Prostate gland (tissue), 2 donors: ENCODE measurements around the gene CFAP68. TPM values are rescaled to one million over a fixed set of nuclear protein-coding genes. Genes with fewer than 3 reads are reported as not detected.
"Not testable (repeated sequence)": the region's sequence is repeated elsewhere in the genome, so short reads cannot be mapped to it uniquely, and the experiment has no call there.

Source experiments
- DNase-seq: peaks from one replicate; pipeline ENCODE4 v3.0.0-alpha.2; 2019; ENCODE audit warnings: low spot score
- H3K27ac ChIP-seq, 2 donors: fragments of 200-600 bp; sonication (generic); 2 replicates each; pipeline ENCODE4 v1.5.1; 2017 to 2019
- H3K27me3 ChIP-seq: fragments of 200-600 bp; sonication (generic); replicated peaks from 2 replicates; pipeline ENCODE4 v1.5.1; 2019; ENCODE audit not compliant: insufficient read depth
- H3K36me3 ChIP-seq, 2 donors: fragments of 200-600 bp; sonication (generic); 1 replicate in 1 of 2; 2 replicates in 1 of 2; pipeline versions ENCODE4 v1.5.1 to v1.8.1; 2017 to 2019
- H3K4me1 ChIP-seq: fragments of 200-600 bp; sonication (generic); replicated peaks from 2 replicates; pipeline ENCODE4 v1.5.1; 2019
- H3K4me3 ChIP-seq, 2 donors: fragments of 200-600 bp; sonication (generic); 2 replicates each; pipeline ENCODE4 v1.5.1; 2017 to 2019
- H3K9me3 ChIP-seq: fragments of 200-600 bp; sonication (generic); 2 replicates; pipeline ENCODE4 v1.5.1; 2017
- POLR2A ChIP-seq: fragments of 450-650 bp; IDR thresholded peaks from one replicate; pipeline ENCODE4 v1.6.1; 2016; ENCODE audit warnings: antibody characterized with exemption, mild to moderate bottlenecking
- POLR2AphosphoS5 ChIP-seq: sonication (generic); formaldehyde crosslinking; IDR thresholded peaks from one replicate; pipeline ENCODE4 v1.6.1; 2017; ENCODE audit warnings: antibody characterized with exemption
- WGBS: methylation state at CpG from one replicate; pipeline ENCODE4 v1.1.5; 2018; 5-methylcytosine and 5-hydroxymethylcytosine counted together
- intact Hi-C: fragments of 100-400 bp; cut with DNase I; formaldehyde crosslinking; loops from one replicate; pipeline ENCODE4 v1.14.2; 2022
- small RNA-seq, 2 donors: library from RNA; depleted of rRNA; stranded (forward); fragments of <200 nt; gene quantifications; one replicate each; pipeline ENCODE3, GENCODE V24; 2016
- total RNA-seq, 2 donors: library from RNA; depleted of rRNA; stranded (reverse); fragments of >200 nt; gene quantifications; one replicate each; pipeline ENCODE4 v1.1.0, GENCODE V29; 2016
- TF ChIP-seq, protein P1 (sequence below), 4 experiments: fragments of 200-600 bp in 2 of 4; fragments of 450-650 bp in 2 of 4; sonication (generic) in 2 of 4; IDR thresholded peaks; 1 replicate in 3 of 4; 2 replicates in 1 of 4; pipeline ENCODE4 v1.5.1; 2016 to 2019; ENCODE audit warnings: antibody characterized with exemption in 4 of 4, mild to moderate bottlenecking in 2 of 4, moderate library complexity in 2 of 4

Gene CFAP68
- total RNA-seq, 2 donors from 2014 or later = 42.2 to 46.2 TPM

DNA sequence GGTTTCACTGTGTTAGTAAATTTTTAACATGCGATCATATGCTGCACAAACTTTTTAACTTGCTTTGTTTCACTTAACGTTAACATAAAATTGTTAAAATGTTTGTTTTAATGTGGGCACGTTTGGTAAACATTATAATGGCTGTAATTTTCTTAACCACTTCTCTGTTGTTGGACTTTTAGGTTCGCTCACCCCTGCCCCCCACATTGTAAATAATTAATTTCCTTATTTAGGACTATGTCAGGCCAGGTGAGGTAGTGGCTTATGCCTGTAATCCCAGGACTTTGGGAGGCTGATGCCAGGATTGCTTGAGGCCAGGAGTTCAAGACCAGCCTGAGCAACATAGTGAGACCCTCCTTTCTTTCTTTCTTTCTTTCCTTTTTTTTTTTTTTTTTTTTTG, 51.1 kb downstream of the CFAP68 start:
- Histone ChIP-seq H3K36me3 (no peaks in the 10 kb centered on the region), H3K27me3 (no peaks in the 10 kb centered on the region), H3K4me3 (no peak overlapping the region), H3K27ac (no peak overlapping the region), H3K9me3 (no peaks in the 10 kb centered on the region), H3K4me1 (peaks cover 4% of the 10 kb centered on the region)
- DNase-seq = no peak
- 50% methylated on average over 4 of the region's 4 CpGs for WGBS
- TF ChIP-seq POLR2A (no peak), POLR2AphosphoS5 (no peak)
- TF ChIP-seq, protein P1, sequence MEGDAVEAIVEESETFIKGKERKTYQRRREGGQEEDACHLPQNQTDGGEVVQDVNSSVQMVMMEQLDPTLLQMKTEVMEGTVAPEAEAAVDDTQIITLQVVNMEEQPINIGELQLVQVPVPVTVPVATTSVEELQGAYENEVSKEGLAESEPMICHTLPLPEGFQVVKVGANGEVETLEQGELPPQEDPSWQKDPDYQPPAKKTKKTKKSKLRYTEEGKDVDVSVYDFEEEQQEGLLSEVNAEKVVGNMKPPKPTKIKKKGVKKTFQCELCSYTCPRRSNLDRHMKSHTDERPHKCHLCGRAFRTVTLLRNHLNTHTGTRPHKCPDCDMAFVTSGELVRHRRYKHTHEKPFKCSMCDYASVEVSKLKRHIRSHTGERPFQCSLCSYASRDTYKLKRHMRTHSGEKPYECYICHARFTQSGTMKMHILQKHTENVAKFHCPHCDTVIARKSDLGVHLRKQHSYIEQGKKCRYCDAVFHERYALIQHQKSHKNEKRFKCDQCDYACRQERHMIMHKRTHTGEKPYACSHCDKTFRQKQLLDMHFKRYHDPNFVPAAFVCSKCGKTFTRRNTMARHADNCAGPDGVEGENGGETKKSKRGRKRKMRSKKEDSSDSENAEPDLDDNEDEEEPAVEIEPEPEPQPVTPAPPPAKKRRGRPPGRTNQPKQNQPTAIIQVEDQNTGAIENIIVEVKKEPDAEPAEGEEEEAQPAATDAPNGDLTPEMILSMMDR (IDR thresholded peaks at IDR 0.05) = no peak
- intact Hi-C loops = loop anchor here (2.0 to 5.0 kb wide), 2 partner anchors 52 to 157 kb away; partner anchors contain the start of genes SDHD and TIMM8B

DNA sequence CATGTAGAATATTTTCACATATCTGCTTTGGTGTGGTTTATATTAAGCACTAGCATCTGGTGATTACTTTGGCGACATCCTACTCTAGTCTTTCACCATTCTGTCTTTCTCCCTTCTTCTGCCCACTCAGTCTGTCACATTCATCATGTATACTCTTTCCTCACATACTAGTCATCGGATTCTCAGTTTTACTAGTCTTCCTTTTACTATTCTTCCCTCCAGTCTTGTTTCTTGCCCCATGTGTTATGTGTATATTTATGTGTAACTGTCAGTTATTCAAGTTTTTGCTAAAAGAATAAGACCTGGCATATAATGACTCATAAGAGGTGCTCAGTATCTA, 53.2 kb downstream of the CFAP68 start:
- no peaks in the 10 kb centered on the region for H3K36me3 ChIP-seq
- 86% methylated on average over 2 of the region's 2 CpGs for WGBS
- TF ChIP-seq POLR2AphosphoS5 (no peak), POLR2A (no peak)
- TF ChIP-seq, protein P1 (IDR thresholded peaks at IDR 0.05) = no peak
- H3K27me3 ChIP-seq = no peaks in the 10 kb centered on the region
- H3K4me1 ChIP-seq = no peaks in the 10 kb centered on the region
- no peak overlapping the region for H3K4me3 ChIP-seq
- H3K9me3 ChIP-seq = no peaks in the 10 kb centered on the region
- intact Hi-C loops = loop anchor here (5.0 kb wide), 1 partner anchor 155 kb away; the partner anchor contains the start of genes SDHD and TIMM8B
- DNase-seq = no peak
- no peak overlapping the region for H3K27ac ChIP-seq

DNA sequence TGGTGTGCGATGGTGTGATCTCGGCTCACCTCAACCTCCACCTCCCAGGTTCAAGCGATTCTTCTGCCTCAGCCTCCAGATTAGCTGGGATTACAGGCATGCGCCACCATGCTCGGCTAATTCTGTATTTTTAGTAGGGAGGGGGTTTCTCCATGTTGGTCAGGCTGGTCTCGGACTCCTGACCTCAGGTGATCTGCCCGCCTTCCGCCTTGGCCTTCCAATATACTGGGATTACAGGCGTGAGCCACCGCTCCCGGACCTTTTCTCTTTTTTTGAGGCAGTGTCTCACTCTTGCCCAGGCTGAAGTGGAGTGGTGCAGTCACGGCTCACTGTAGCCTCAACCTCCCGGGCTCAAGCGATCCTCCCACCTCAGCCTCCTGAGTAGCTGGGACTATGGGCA, 53.8 kb downstream of the CFAP68 start:
- not testable (repeated sequence) for H3K9me3 ChIP-seq, H3K4me1 ChIP-seq, H3K27ac ChIP-seq, DNase-seq, H3K4me3 ChIP-seq, H3K27me3 ChIP-seq, H3K36me3 ChIP-seq
- intact Hi-C loops = loop anchor here (5.0 kb wide), 1 partner anchor 154 kb away; the partner anchor contains the start of genes SDHD and TIMM8B
- WGBS = 94% methylated on average over 14 of the region's 14 CpGs

DNA sequence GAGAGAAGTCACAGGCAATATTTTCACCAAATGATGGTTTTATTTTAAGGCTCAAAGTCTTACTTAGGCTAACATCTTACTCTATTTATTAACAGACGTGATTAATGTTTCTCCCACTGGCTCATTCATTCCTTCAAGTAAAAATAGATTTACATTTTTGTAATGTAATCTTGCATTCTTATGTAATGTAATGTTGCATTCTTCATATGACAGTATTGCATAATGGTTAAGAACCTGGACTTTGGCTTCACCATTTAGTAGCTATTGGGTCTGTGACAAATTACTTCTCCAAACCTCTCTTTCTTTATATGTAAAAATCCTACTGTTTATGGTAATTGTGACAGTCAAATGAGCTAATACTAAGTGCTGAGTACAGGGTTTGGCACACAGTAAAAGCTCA, 54.5 kb downstream of the CFAP68 start:
- H3K4me1 ChIP-seq = no peaks in the 10 kb centered on the region
- no peaks in the 10 kb centered on the region for H3K36me3 ChIP-seq
- TF ChIP-seq POLR2AphosphoS5 = no peak
- TF ChIP-seq, protein P1 (IDR thresholded peaks at IDR 0.05) = no peak
- TF ChIP-seq POLR2A = no peak
- intact Hi-C loops = loop anchor here (5.0 kb wide), 1 partner anchor 153 kb away; the partner anchor contains the start of genes SDHD and TIMM8B
- no peaks in the 10 kb centered on the region for H3K27me3 ChIP-seq
- H3K4me3 ChIP-seq = no peak overlapping the region
- no peaks in the 10 kb centered on the region for H3K9me3 ChIP-seq
- WGBS = 84% methylated on average over 1 of the region's 1 CpG
- no peak for DNase-seq
- H3K27ac ChIP-seq = no peak overlapping the region

DNA sequence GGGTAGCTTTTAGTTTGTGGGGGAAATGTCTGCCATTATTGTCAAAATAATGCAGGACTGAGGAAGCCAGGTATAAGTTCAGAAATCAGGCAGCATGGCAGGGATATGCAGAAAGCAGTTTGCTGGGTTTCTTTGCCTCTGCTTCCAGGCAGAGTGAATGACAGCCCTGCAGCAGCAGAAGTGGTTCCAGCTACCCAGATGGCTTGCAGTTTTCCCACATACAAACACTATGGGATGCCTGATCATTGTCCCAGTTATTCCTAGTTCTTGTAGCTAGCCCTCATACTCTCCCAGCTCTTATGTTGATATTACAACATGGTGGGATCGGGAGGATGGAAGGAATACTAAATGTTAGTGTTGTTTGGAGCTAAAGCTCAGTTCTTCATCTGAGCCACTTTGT, 55.0 kb downstream of the CFAP68 start:
- Histone ChIP-seq H3K4me3 (no peak overlapping the region), H3K4me1 (no peaks in the 10 kb centered on the region), H3K27me3 (no peaks in the 10 kb centered on the region), H3K9me3 (no peaks in the 10 kb centered on the region), H3K36me3 (no peaks in the 10 kb centered on the region), H3K27ac (no peak overlapping the region)
- no peak for DNase-seq
- intact Hi-C loops = loop anchor here (5.0 kb wide), 1 partner anchor 153 kb away; the partner anchor contains the start of genes SDHD and TIMM8B
- 96% methylated on average over 1 of the region's 1 CpG for whole genome bisulfite sequencing
- TF ChIP-seq POLR2A (no peak), POLR2AphosphoS5 (no peak)
- TF ChIP-seq, protein P1 (IDR thresholded peaks at IDR 0.05) = no peak

Small RNA genes within 50 kb of the gene (small RNA-seq; reads per million reads assigned to genes)
- 0 reads per million in 2 donors for gene C11orf52
- 0 reads per million in 2 donors for gene GNG5P3
- 0 reads per million in 2 donors for gene RNA5SP351
- 0 to 0.20 reads per million in 2 donors for gene RPL37AP8

Other genes starting within 250 kb of the CFAP68 start
- 10 to 100 TPM; 15.4 to 41.4 TPM for gene PPP2R1B, start 113.2 kb upstream of the CFAP68 start, total RNA-seq
- gene ALG9, start 8.0 kb upstream of the CFAP68 start, total RNA-seq = 10 to 100 TPM; 24.9 to 26.5 TPM
- gene FDXACB1, start 376 bp upstream of the CFAP68 start, total RNA-seq = 1 to 10 TPM; 2.7 to 7.6 TPM
- gene CRYAB, start 32.2 kb downstream of the CFAP68 start, total RNA-seq = 10 to 100 TPM; 59.0 to 80.1 TPM
- gene HSPB2, start 33.2 kb downstream of the CFAP68 start, total RNA-seq = under 1 TPM in 1 of 2 donors, not detected in 1; 0.85 TPM
- gene C11orf52, start 39.4 kb downstream of the CFAP68 start, total RNA-seq = 10 to 100 TPM; 13.2 to 31.5 TPM
- 10 to 100 TPM; 32.9 to 35.2 TPM for gene DIXDC1, start 57.8 kb downstream of the CFAP68 start, total RNA-seq
- 10 to 100 TPM; 19.9 to 21.2 TPM for gene DLAT, start 145.9 kb downstream of the CFAP68 start, total RNA-seq
- gene PIH1D2, start 194.5 kb downstream of the CFAP68 start, total RNA-seq = 10 to 100 TPM in 1 of 2 donors, 1 to 10 TPM in 1; 1.1 to 13.7 TPM
- gene NKAPD1, start 194.8 kb downstream of the CFAP68 start, total RNA-seq = 10 to 100 TPM; 11.8 to 16.8 TPM
- 10 to 100 TPM; 43.1 to 49.5 TPM for gene TIMM8B, start 207.2 kb downstream of the CFAP68 start, total RNA-seq
- gene SDHD, start 207.3 kb downstream of the CFAP68 start, total RNA-seq = 100 to 1,000 TPM in 1 of 2 donors, 10 to 100 TPM in 1; 91.6 to 107 TPM